Stimulated activated CD4-positive, alpha-beta T cell treated with anti-CD3 and anti-CD28 coated beads, TNF-alpha, amount 100 ng/mL, for 24 hours (primary cell): ENCODE data around the gene CACNA1H.
"Not testable (repeated sequence)": the region's sequence is repeated elsewhere in the genome, so short reads cannot be mapped to it uniquely, and the experiment has no call there.

ENCODE experiments used
- DNase-seq, 3 experiments: peaks; one replicate each; pipeline ENCODE4 v3.0.0-alpha.2; 2020; ENCODE audit warnings: low read depth in 3 of 3

CACNA1H gene

DNA sequence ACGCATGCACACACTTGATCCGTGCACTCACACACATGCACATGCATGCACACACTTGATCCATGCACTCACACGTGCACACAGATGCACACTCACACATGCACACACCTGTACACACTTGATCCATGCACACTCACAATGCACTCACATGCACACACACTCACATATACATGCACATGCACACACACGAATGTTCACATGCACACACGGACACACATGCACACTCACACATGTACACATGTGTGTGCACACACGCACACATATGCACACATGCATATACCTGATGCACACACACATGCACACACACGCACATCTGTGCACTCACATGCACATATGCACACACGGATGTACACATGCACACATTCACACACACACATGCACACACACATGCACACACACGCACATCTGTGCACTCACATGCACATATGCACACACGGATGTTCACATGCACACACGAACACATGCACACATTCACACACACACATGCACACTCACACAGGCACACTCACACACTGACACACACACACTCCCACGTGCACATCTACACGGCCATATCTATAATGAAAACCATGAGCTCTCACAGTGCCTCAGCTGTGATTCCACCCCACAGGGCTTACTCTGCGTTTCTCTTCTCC lies 95.1 kb downstream of the CACNA1H start:
- not testable (repeated sequence) for DNase-seq

GRCh38 chr16:1249031-1249755 lies 96.3 kb downstream of the CACNA1H start:
- not testable (repeated sequence) for DNase-seq

DNA sequence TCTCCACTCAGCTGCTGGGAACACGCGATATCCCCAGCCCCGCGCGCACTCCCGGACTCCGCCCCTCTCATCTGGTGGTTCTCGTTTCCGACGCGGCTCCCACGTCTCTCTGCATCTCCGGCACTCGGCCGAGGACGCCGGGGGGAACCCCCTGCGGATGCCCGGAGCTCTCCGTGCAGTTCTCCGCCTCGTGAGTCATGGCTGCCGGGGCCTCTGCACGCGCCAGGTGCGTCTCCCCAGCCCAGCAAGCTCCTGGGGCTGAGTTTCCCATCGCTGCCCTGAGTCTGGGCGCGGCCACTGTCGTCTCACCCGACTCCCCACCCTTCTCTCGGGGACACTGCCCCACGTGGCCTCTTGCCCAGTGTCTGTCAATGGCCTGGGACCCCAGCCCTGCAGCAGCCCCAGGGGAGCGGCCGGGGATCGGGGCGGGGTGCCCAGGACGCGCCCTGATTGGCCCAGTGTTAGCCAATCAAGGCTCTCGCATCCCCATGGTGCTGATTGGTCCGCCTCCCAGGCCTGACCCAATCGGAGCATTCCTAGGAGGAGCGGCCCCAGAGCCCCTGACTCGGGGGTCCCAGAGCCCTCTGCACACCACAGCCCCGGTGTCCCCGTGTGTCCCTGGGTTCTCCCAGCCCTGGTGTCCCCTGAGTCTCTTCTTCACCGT lies 100.9 kb downstream of the CACNA1H start:
- DNase-seq: not testable (repeated sequence)

- not testable (repeated sequence) for DNase-seq
Measured at GRCh38 chr16:1254821-1255220, 101.9 kb downstream of the CACNA1H start.

GRCh38 chr16:1255276-1256122 lies 102.6 kb downstream of the CACNA1H start, which contains the start of gene TPSD1:
TSS of gene TPSD1 (plus strand) at chr16:1256069. CDS start at chr16:1256281, 212 bp downstream.
- DNase-seq: not testable (repeated sequence)

- DNase-seq: not testable (repeated sequence)
Measured at GRCh38 chr16:1256296-1256873, 103.5 kb downstream of the CACNA1H start.

- no peak for DNase-seq
Measured at GRCh38 chr16:1256874-1257322, 104.0 kb downstream of the CACNA1H start.

- no peak for DNase-seq
Measured at GRCh38 chr16:1257561-1258224, 104.8 kb downstream of the CACNA1H start.

- DNase-seq: no peak
Measured at GRCh38 chr16:1258225-1258600, 105.3 kb downstream of the CACNA1H start.

DNA sequence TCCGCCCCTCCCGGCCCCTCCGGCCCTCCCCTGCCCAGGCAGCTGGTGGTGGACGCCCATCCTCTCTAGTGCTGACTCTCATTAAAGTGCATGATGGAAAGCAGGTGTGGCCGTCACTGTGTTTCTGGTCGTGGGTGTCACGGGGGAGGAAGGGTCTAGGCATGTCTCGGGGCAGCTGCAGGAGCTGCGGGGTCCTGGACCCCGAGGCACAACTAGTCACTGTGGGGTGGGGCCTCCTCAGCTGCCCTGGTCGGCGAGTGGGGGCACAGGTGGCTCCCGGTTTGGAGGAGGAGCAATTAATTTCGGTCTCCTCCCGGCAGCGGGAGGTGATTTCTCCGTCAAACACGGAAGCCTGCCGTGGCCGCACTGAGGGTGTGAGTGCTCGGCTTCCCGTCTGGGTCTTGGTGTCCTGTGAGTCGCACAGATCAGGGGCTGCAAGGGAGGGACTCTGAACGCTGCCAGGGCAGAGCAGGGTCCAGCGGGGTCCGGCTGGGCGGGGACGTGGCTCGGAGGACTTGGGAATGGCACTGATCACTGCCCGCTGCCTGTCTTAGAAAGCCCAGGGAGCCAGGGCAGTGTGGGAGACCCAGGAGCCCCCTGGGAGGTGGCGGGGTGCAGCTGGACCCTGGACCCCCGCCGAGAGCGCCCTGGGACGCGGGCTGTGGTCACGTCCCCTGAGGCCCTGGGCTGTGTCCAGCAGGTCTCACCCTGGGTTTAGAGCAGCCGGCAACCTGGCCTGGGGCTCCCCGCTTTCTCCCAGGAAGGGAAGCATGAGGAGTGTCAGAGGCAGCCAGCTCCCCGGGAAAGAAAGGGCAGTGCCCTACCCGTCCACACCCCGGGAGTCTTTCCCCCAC lies 106.2 kb downstream of the CACNA1H start:
- DNase-seq: no peak

- DNase-seq: no peak
Measured at GRCh38 chr16:1259760-1260068, 106.8 kb downstream of the CACNA1H start.

- DNase-seq: no peak
Measured at GRCh38 chr16:1260101-1260680, 107.3 kb downstream of the CACNA1H start.

- DNase-seq: no peak
Measured at GRCh38 chr16:1261131-1261892, 108.4 kb downstream of the CACNA1H start.

GRCh38 chr16:1262210-1262845 lies 109.4 kb downstream of the CACNA1H start:
- DNase-seq: no peak

GRCh38 chr16:1262846-1263221 lies 109.9 kb downstream of the CACNA1H start:
- no peak for DNase-seq

GRCh38 chr16:1263591-1264344 lies 110.9 kb downstream of the CACNA1H start:
- DNase-seq: no peak

DNA sequence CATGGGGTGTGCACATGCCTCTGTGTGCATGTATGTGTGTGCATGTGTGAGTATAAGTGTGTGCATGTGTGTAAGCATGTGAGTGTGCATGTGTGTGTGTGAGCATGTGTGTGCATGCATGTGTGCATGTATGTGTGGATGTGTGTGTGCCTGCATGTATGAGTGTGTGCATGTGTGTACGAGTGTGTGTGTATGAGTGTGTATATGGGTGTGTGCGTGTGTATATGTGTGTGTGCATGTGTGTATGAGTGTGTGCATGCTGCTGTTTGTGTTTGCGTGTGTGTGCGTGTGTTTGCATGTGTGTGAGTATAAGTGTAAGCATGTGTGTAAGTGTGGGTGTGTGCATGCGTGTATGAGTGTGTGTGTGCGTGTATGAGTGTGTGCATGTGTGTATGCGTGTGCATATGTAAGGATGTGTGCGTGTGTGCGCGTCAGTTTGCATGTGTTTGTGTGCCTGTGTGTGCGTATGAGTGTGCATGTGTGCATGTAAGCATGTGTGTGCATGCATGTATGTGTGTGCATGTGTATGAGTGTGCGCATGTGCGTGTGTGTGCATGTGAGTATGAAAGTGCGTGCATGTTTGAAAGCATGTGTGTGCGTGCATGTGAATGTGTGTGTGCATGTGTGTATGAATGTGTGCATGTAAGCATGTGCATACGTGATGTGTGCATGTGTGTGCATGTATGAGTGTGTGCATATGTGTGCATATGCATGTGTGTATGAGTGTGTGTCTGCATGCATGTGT lies 111.6 kb downstream of the CACNA1H start:
- no peak for DNase-seq
